C4-2B (cell line): ENCODE data around the gene LRRC32.

Experiments used
- H3K27ac ChIP-seq: fragments of 450-650 bp; 2 replicates; pipeline ENCODE4 v1.5.1; 2017
- CTCF ChIP-seq: fragments of 450-650 bp; conservative IDR thresholded peaks from 2 replicates; pipeline ENCODE4 v1.5.1; 2017; ENCODE audit warnings: mild to moderate bottlenecking
- ZFX ChIP-seq: fragments of 450-650 bp; IDR thresholded peaks from 2 replicates; pipeline ENCODE4 v1.6.1; 2017

The LRRC32 gene

GRCh38 chr11:76626921-76627401 is 43.6 kb downstream of the LRRC32 start:
- no peak for TF ChIP-seq ZFX
- TF ChIP-seq CTCF, result no peak
- no peak overlapping the region for H3K27ac ChIP-seq

GRCh38 chr11:76626266-76626665 is 44.3 kb downstream of the LRRC32 start:
- TF ChIP-seq CTCF (no peak), ZFX (no peak)
- H3K27ac ChIP-seq, result no peak overlapping the region

- H3K27ac ChIP-seq, result no peak overlapping the region
- TF ChIP-seq CTCF (no peak), ZFX (no peak)
Observed at GRCh38 chr11:76625472-76626186, 44.9 kb downstream of the LRRC32 start.

GRCh38 chr11:76624500-76625379 is 45.8 kb downstream of the LRRC32 start:
- no peak overlapping the region for H3K27ac ChIP-seq
- TF ChIP-seq ZFX (no peak), CTCF (no peak)

- TF ChIP-seq CTCF (no peak), ZFX (no peak)
- H3K27ac ChIP-seq, result no peak overlapping the region
Observed at GRCh38 chr11:76623884-76624419, 46.6 kb downstream of the LRRC32 start.

GRCh38 chr11:76623171-76623883 is 47.2 kb downstream of the LRRC32 start:
- TF ChIP-seq ZFX (no peak), CTCF (no peak)

More at GRCh38 chr11:76623171-76623883, 47.2 kb downstream of the LRRC32 start:
- H3K27ac ChIP-seq, result no peak overlapping the region
